Natural killer cell (primary cell): ENCODE measurements around the gene BCHE. TPM values are rescaled to one million over a fixed set of nuclear protein-coding genes. Genes with fewer than 3 reads are reported as not detected.

ENCODE experiments used
- ATAC-seq, 3 donors: fragments of 150-1000 bp in 2 of 3; fragments of 200-7000 bp in 1 of 3; cut with Tn5 transposase; 1 replicate in 1 of 3; 2 replicates in 2 of 3; pipeline ENCODE4 v1.10.0; 2021; ENCODE audit warnings: mild to moderate bottlenecking in 2 of 3, moderate library complexity in 2 of 3
- DNase-seq, 2 donors: peaks; one replicate each; pipeline versions ENCODE4 v3.0.0 to v3.0.0-alpha.2; 2013 to 2021; ENCODE audit warnings: mixed read lengths in 1 of 2
- H3K27ac ChIP-seq: one replicate; pipeline ENCODE4 v1.5.1; 2013; ENCODE audit warnings: mild to moderate bottlenecking, low read length
- H3K27me3 ChIP-seq: one replicate; pipeline ENCODE4 v1.6.1; 2013; ENCODE audit warnings: low read length; ENCODE audit not compliant: control insufficient read depth, insufficient read depth
- H3K36me3 ChIP-seq: one replicate; pipeline ENCODE4 v1.6.1; 2013; ENCODE audit warnings: low read length; ENCODE audit not compliant: control insufficient read depth, insufficient read depth
- H3K4me1 ChIP-seq: one replicate; pipeline ENCODE4 v1.6.1; 2013; ENCODE audit warnings: low read length; ENCODE audit not compliant: control insufficient read depth, insufficient read depth
- H3K4me3 ChIP-seq: one replicate; pipeline ENCODE4 v1.5.1; 2013; ENCODE audit warnings: low read length
- H3K9me3 ChIP-seq: one replicate; pipeline ENCODE4 v1.6.1; 2013; ENCODE audit warnings: low read length; ENCODE audit not compliant: control insufficient read depth, insufficient read depth
- H3K27ac Mint-ChIP-seq, 2 donors: one replicate each; pipeline ENCODE4 v1.8.0; 2022; ENCODE audit warnings: mild to moderate bottlenecking in 2 of 2, mixed read lengths in 2 of 2, moderate library complexity in 1 of 2
- H3K27me3 Mint-ChIP-seq, 2 donors: one replicate each; pipeline ENCODE4 v1.8.0; 2022; ENCODE audit warnings: low read depth in 2 of 2, mixed read lengths in 2 of 2
- H3K36me3 Mint-ChIP-seq: one replicate; pipeline ENCODE4 v1.8.0; 2022; ENCODE audit warnings: mixed read lengths
- H3K4me1 Mint-ChIP-seq, 2 donors: one replicate each; pipeline ENCODE4 v1.8.0; 2022; ENCODE audit warnings: mixed read lengths in 2 of 2
- H3K4me3 Mint-ChIP-seq: one replicate; pipeline ENCODE4 v1.8.0; 2022; ENCODE audit warnings: mild to moderate bottlenecking, moderate library complexity, mixed read lengths
- H3K9me3 Mint-ChIP-seq, 2 donors: one replicate each; pipeline ENCODE4 v1.8.0; 2022; ENCODE audit warnings: mixed read lengths in 2 of 2
- CTCF ChIP-seq: fragments of 200-600 bp; IDR thresholded peaks from one replicate; pipeline ENCODE4 v1.8.0; 2022; ENCODE audit warnings: antibody characterized with exemption
- WGBS: methylation state at CpG from one replicate; pipeline ENCODE4 v1.1.7; 2013; ENCODE audit warnings: missing lambda C conversion rate; ENCODE audit not compliant: insufficient coverage; 5-methylcytosine and 5-hydroxymethylcytosine counted together
- intact Hi-C: fragments of 100-400 bp; cut with micrococcal nuclease; formaldehyde crosslinking; loops from one replicate; pipeline ENCODE4 v1.14.2; 2022
- total RNA-seq, 4 donors: library from RNA; stranded (reverse); fragments of 120-200 nt in 1 of 4; gene quantifications; one replicate each; pipeline versions ENCODE4 v1.2.3 to v1.2.4, GENCODE V29; 2013 to 2022

BCHE gene
- total RNA-seq, 3 donors from 2014 or later (not counting 1 experiment from before 2014, with no cell fraction given), result not detected

- H3K27ac ChIP-seq, result no peak overlapping the region
- no peak overlapping the region for H3K4me3 Mint-ChIP-seq
- H3K27ac Mint-ChIP-seq, result no peak overlapping the region
- ATAC-seq (no peak), DNase-seq (no peak)
- H3K9me3 ChIP-seq, result no peaks in the 10 kb centered on the region
- intact Hi-C loops, result no loop called here
- WGBS, result 75% methylated on average over 2 of the region's 2 CpGs
- H3K9me3 Mint-ChIP-seq, result peaks cover 11 to 12% of the 10 kb centered on the region in 2 donors
- no peaks in the 10 kb centered on the region for H3K36me3 ChIP-seq
- H3K4me3 ChIP-seq, result no peak overlapping the region
- no peak for TF ChIP-seq CTCF
- H3K27me3 ChIP-seq, result no peaks in the 10 kb centered on the region
- H3K27me3 Mint-ChIP-seq, result no peaks in the 10 kb centered on the region
- no peaks in the 10 kb centered on the region for H3K4me1 Mint-ChIP-seq
- no peaks in the 10 kb centered on the region for H3K36me3 Mint-ChIP-seq
- H3K4me1 ChIP-seq, result no peaks in the 10 kb centered on the region
These were observed 39.7 kb downstream of the BCHE start for GRCh38 chr3:165797551-165797950.

GRCh38 chr3:165796701-165797100 lies 40.5 kb downstream of the BCHE start:
- no peak overlapping the region for H3K27ac Mint-ChIP-seq
- Histone ChIP-seq H3K27ac (no peak overlapping the region), H3K9me3 (peaks cover under 1% of the 10 kb centered on the region), H3K4me3 (no peak overlapping the region), H3K4me1 (no peaks in the 10 kb centered on the region), H3K27me3 (no peaks in the 10 kb centered on the region), H3K36me3 (no peaks in the 10 kb centered on the region)
- intact Hi-C loops, result no loop called here
- no peaks in the 10 kb centered on the region for H3K27me3 Mint-ChIP-seq
- ATAC-seq, result no peak
- WGBS, result 43% methylated on average over 1 of the region's 2 CpGs
- no peak for TF ChIP-seq CTCF
- peaks cover 7 to 12% of the 10 kb centered on the region in 2 donors for H3K9me3 Mint-ChIP-seq
- no peaks in the 10 kb centered on the region for H3K4me1 Mint-ChIP-seq
- DNase-seq, result no peak
- no peak overlapping the region for H3K4me3 Mint-ChIP-seq
- H3K36me3 Mint-ChIP-seq, result no peaks in the 10 kb centered on the region

- H3K36me3 Mint-ChIP-seq, result no peaks in the 10 kb centered on the region
- no peak for DNase-seq
- Histone ChIP-seq H3K4me1 (no peaks in the 10 kb centered on the region), H3K27me3 (no peaks in the 10 kb centered on the region), H3K27ac (no peak overlapping the region), H3K36me3 (no peaks in the 10 kb centered on the region), H3K9me3 (peaks cover 7% of the 10 kb centered on the region), H3K4me3 (no peak overlapping the region)
- H3K4me1 Mint-ChIP-seq, result no peaks in the 10 kb centered on the region
- no peak overlapping the region for H3K27ac Mint-ChIP-seq
- no peaks in the 10 kb centered on the region for H3K27me3 Mint-ChIP-seq
- no peak overlapping the region for H3K4me3 Mint-ChIP-seq
- WGBS, result 85% methylated on average over 4 of the region's 4 CpGs
- no peak for ATAC-seq
- H3K9me3 Mint-ChIP-seq, result peaks cover 8 to 20% of the 10 kb centered on the region in 2 donors
- no peak for TF ChIP-seq CTCF
- intact Hi-C loops, result no loop called here
These were observed 48.7 kb downstream of the BCHE start for GRCh38 chr3:165788531-165788930.

- Mint-ChIP-seq H3K27ac (no peak overlapping the region), H3K4me3 (no peak overlapping the region), H3K9me3 (peaks cover 5 to 20% of the 10 kb centered on the region in 2 donors), H3K4me1 (no peaks in the 10 kb centered on the region), H3K27me3 (no peaks in the 10 kb centered on the region), H3K36me3 (no peaks in the 10 kb centered on the region)
- intact Hi-C loops, result no loop called here
- Histone ChIP-seq H3K4me3 (no peak overlapping the region), H3K36me3 (no peaks in the 10 kb centered on the region), H3K27ac (no peak overlapping the region), H3K4me1 (no peaks in the 10 kb centered on the region), H3K9me3 (peaks cover 4% of the 10 kb centered on the region), H3K27me3 (no peaks in the 10 kb centered on the region)
- ATAC-seq, result no peak
- no peak for DNase-seq
- 90% methylated on average over 4 of the region's 4 CpGs for WGBS
- no peak for TF ChIP-seq CTCF
These were observed 51.2 kb downstream of the BCHE start for GRCh38 chr3:165786013-165786412.
